ENCODE data around the gene PIERCE2.
"Not testable (repeated sequence)": the region's sequence is repeated elsewhere in the genome, so short reads cannot be mapped to it uniquely, and the experiment has no call there.

Gene PIERCE2

DNA sequence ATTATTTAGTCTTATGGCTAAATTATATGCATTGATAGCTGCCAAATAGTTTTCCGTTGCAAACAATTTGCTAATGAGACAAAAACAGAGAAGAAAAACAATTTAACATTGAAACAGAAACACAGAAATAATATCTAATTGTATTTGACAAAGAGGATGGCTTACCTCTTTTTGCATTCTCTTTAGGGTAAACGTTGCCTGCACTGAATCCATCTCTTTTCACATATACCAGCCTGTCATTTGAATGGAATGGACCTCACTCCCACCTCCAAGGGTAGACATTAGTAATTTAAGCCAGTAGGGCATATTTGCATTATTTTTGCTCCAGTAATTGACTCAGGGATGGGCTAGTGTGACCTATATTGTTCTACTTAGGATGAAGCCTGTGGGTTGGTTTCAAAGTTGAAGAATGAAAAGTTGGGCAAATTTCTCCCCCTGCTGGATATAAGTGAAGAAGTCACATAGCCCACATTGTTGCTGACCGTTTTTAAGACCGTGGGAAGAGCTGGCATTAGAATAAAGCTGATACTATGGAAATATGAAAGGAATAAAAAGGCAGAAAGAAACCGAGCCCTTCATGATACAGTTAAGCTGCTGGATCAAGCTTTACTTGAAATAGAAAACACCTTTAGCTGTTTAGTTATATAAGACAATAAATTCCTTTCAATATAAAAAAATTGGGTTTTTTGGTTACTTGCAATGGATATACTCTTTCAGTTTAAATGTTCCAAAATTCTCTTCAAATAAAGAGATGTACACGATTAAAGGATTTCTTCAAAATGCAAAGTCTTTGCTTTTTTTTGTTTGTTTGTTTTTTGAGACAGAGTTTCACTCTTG is 26.9 kb downstream of the PIERCE2 start:
- DNase-seq, result no peak

DNA sequence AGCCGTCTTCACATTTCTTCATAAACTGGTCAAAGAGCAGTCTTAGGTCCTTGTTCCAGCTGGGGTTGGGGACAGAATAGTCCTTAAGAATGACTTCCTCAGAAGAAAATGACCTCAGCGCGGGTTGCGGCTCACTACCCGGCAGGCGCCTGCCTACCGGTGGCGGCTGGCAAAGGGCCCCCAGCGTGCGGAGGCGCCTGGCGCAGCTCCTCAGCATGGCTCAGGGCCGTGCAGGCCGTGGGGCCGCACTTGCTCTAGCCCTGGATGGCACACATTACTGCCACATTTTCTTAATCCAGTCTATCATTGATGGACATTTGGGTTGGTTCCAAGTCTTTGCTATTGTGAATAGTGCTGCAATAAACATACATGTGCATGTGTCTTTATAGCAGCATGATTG is 34.8 kb downstream of the PIERCE2 start:
- DNase-seq, result not testable (repeated sequence)

DNA sequence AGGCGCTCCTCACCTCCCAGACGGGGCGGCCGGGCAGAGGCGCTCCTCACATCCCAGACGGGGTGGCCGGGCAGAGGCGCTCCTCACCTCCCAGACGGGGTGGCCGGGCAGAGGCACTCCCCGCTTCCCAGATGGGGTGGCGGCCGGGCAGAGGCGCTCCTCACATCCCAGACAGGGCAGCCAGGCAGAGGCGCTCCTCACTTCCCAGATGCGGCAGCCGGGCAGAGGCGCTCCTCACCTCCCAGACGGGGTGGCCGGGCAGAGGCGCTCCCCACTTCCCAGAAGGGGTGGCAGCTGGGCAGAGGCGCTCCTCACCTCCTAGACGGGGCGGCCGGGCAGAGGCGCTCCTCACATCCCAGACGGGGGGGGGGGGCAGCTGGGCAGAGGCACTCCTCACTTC is 37.6 kb downstream of the PIERCE2 start:
- not testable (repeated sequence) for DNase-seq

DNA sequence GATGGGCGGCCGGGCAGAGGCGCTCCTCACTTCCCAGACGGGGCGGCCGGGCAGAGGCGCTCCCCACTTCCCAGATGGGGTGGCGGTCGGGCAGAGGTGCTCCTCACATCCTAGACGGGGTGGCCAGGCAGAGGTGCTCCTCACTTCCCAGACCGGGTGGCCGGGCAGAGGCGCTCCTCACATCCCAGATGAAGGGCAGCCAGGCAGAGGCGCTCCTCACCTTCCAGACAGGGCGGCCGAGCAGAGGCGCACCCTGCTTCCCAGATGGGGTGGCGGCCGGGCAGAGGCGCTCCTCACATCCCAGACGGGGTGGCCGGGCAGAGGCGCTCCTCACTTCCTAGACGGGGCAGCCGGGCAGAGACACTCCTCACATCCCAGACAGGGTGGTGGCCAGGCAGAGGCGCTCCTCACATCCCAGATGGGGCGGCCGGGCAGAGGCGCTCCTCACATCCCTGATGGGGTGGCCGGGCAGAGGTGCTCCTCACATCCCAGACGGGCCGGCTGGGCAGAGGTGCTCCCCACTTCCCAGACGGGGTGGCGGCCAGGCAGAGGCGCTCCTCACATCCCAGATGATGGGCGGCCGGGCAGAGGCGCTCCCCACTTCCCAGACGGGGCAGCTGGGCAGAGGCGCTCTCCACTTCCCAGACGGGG is 38.2 kb downstream of the PIERCE2 start:
- DNase-seq, result not testable (repeated sequence)

DNA sequence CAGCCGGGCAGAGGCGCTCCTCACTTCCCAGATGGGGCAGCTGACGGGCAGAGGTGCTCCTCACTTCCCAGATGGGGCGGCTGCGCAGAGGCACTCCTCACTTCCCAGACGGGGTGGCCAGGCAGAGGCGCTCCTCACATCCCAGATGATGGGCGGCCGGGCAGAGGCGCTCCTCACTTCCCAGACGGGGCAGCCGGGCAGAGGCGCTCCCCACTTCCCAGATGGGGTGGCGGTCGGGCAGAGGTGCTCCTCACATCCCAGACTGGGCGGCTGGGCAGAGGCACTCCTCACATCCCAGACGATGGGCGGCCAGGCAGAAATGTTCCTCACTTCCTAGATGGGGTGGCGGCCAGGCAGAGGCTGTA is 38.7 kb downstream of the PIERCE2 start:
- not testable (repeated sequence) for DNase-seq

DNA sequence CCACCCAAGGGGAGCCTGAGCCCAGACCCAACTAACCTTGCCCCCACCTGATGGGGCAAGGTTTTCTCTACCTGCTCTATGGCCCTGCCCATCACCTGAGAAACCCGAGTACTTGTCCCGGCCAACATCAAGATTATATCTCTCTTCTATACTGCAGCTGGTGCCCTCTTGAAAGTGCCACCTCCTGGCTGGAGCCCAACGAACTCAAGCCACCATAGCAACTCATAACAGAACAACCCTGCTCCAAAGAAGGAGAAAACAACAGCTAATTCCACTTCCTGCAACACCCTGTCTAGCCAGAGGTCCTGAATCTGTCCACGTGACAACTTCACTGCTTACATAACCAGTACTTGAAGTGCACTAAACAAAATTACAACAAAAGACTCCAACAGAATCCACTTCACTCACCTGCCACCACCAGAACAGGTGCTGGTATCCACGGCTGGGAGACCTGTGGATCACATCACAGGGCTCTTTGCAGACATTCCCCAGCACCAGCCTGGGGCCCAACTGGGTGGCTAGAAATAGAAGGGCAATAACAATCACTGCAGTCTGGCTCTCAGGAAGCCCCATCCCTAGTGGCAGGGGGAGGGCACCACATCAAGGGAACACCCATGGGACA is 49.2 kb downstream of the PIERCE2 start:
- no peak for DNase-seq

DNA sequence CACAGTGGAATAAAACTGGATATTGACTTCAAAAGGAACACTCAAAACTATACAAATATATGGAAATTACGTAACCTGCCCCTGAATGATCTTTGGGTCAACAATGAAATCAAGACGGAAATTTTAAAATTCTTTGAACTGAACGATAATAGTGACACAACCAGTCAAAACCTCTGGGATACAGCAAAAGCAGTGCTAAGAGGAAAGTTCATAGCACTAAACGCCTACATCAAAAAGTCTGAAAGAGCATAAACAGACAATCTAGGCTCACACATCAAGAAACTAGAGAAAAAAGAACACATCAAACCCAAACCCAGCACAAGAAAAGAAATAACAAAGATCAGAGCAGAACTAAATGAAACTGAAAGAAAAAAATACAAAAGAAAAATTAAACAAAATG is 53.2 kb downstream of the PIERCE2 start:
- no peak for DNase-seq

DNA sequence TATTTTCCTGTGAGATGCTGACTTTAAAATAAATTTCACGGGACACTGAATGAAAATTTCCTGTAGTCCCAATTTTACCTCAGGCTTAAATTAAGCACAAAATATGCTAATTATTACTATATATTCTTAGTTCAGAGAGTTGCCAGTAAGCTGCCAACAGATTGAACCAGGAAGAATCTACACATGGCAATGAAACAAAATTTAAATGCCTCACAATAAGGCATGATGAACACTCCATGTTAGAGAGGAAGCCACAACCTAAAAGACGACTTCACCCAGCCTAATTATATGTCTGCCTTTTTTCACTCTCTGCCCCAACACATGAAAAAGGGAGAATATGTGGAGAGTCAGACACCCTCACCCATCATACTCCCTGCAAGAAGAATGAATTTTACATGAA is 60.0 kb downstream of the PIERCE2 start:
- no peak for DNase-seq

Measured in T-helper 9 cell (primary cell).